GM21576 (cell line): ENCODE measurements around the gene PITPNC1.
"Not testable (repeated sequence)": the region's sequence is repeated elsewhere in the genome, so short reads cannot be mapped to it uniquely, and the experiment has no call there.

Source experiments
- ATAC-seq: cut with Tn5 transposase; IDR thresholded peaks from one replicate; pipeline ENCODE4 v1.9.1; 2021; ENCODE audit warnings: mild to moderate bottlenecking, moderate library complexity; ENCODE audit not compliant: unreplicated experiment

PITPNC1 gene

DNA sequence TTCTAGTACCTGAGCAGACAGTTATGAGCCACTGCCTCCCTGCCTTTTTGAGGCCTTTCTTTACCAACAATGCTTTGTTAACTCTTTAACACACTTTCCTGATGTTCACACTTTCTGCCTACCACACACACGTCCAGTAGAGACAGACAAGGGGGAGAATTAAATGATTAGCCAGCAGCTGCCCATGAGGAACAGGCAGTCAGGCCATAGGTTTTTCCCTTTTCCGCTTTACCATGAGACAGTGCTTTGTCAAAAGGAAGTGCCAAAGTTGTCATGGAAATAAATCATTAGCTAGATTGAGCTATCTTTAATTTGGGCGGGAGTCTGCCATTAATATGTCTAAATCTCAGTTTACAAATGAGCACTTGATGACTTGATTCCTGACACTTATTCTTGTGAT is 102.1 kb downstream of the PITPNC1 start:
- ATAC-seq = no peak

GRCh38 chr17:67480959-67481358 is 103.9 kb downstream of the PITPNC1 start:
- not testable (repeated sequence) for ATAC-seq

DNA sequence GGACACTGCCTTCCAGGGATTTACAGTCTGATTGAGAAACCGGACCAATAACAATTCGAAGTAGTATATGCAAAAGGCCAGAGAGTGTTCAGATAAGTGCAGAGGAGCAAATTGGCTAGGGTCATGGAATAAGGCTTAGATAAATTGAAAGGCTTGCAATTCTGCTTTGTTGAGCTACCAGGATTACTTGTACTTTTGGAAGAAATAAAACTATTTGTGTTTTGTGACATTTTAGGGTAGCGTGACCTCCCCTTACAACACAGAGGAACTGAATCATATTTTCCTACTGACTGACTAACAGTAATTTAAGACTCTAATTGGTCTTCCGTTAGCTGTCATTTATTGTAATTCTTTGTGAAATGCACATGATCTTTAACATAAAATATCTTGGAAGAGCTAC is 104.7 kb downstream of the PITPNC1 start:
- ATAC-seq = no peak

- no peak for ATAC-seq
Observed at GRCh38 chr17:67482764-67483163, 105.7 kb downstream of the PITPNC1 start.

DNA sequence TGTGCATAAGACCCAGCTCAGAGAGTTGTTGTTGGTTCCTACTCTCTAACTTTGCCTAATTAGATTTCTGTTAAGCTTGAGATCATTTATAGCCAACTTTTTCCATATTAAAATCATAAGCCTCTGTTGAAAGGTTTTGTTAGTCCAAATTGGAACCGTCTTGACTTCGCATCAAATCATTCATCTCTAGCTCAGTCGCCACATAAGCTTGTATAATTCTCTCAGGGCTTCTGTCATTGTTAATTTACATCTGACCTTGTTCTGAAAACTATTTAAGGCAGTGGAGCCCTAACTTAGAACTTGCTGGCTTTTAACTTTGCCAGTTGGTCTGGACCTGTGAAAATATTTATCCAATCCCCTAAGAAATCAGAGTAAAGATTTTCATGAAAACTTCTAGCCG is 107.2 kb downstream of the PITPNC1 start:
- no peak for ATAC-seq

- ATAC-seq = no peak
Observed at GRCh38 chr17:67485666-67486065, 108.6 kb downstream of the PITPNC1 start.

GRCh38 chr17:67487506-67487905 is 110.4 kb downstream of the PITPNC1 start:
- ATAC-seq = no peak

GRCh38 chr17:67488161-67488560 is 111.1 kb downstream of the PITPNC1 start:
- ATAC-seq = no peak

- no peak for ATAC-seq
Observed at GRCh38 chr17:67488768-67489167, 111.7 kb downstream of the PITPNC1 start.

- ATAC-seq = no peak
Observed at GRCh38 chr17:67489273-67489672, 112.2 kb downstream of the PITPNC1 start.

DNA sequence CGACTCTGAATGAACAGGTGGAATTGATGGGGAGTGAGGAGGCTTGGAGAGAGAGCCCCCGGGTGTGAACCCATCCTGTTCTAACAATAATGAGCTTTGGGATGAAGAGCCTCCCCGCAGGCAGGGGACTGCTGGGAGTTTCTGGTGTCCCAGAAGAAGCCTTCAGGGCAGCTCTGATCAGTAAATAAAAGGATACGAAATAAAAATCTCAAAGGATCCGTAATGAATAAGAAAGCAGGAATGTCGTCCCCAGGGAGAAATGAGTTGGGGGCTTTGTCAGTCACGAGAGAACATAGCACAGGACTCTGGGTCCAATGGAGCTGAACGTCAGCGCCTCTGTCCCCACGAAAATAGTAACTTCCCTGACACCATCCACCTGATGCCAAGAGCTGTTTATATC is 113.4 kb downstream of the PITPNC1 start:
- no peak for ATAC-seq

GRCh38 chr17:67491009-67491680 is 114.1 kb downstream of the PITPNC1 start:
- no peak for ATAC-seq

DNA sequence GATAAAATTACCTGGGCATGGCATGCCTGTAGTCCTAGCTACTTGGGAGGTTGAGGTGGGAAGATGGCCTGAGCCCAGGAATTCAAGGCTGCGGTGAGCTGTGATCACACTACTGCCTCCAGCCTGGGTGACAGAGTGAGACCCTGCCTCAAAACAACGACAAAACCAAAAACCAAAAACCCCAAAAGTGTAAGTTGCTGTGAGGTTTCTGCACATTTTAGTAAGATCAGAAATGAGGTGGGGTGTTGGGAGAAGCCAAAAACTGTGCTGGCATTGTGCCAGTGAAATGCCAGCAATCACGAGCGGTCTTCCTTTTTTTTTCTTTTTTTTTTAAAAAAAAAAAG is 114.6 kb downstream of the PITPNC1 start:
- no peak for ATAC-seq

- ATAC-seq = no peak
Observed at GRCh38 chr17:67492251-67492740, 115.2 kb downstream of the PITPNC1 start.

- no peak for ATAC-seq
Observed at GRCh38 chr17:67492824-67493517, 115.9 kb downstream of the PITPNC1 start.

GRCh38 chr17:67493812-67494211 is 116.7 kb downstream of the PITPNC1 start:
- no peak for ATAC-seq

DNA sequence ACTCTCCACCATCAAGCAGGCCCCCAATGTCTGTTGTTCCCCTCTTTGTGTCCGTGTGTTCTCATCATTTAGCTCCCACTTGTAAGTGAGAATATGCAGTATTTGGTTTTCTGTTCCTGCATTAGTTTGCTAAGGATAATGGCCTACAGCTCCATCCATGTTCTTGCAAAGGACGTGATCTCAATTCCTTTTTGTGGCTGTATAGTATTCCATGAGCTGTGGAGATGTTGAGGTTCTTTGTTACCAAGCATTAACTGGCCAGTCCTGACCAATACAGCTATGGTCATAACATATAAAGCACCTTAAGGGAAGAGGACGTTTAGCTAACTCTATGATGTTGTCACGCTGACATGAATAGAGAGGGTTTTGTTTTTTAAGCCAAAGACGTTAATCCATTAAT is 118.5 kb downstream of the PITPNC1 start:
- not testable (repeated sequence) for ATAC-seq

DNA sequence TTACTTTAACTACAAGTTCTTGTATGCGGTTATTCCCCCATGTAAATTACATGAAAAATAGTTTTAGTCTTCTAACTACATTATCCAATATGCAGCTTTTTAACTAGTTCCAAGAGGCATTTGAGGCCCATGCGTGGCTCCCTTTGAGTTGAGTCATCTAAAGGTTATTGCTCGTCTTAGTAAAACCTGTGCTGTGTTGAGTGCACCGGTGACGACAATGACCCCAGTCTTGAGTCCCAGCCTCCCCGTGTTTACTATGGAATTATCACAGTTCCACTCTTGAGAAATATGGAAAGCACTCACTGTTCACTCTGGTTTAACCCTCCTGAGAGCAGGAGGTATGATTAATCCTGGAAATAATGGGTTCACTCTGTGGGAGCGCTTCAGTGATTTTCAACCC is 119.2 kb downstream of the PITPNC1 start:
- no peak for ATAC-seq

DNA sequence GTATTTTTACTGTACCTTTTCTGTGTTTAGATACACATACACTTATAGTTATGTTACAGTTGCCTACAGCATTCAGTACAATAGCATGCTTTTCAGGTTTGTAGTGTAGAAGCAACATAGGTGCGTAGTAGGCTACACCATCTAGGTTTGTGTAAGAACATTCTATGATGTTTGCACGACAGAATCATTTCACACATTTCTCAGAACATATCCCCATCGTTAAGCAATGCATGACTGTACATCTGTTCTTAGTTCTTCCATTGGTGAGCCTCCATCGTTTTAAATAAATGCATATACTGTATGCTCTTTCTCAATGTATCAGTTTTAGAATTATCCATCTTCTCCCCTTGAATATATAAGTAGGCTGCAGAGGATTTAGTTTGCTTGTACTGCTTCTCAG is 122.6 kb downstream of the PITPNC1 start:
- ATAC-seq = no peak

DNA sequence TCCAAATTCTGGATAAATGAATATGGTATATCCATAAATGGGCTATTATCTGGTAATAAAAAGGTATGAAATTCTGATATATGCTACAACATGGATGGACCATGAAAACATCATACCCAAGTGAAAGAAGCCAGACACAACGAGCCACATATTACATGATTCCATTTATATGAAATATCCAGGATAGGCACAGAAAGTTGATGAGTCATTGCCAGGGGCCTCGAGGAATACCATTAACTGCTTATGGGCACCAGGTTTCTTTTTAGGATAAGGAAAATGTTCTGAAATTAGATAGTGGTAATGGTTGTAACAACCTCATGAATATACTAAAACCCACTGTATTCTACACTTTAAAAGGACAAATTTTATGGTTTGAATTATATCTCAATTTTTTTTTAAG is 123.2 kb downstream of the PITPNC1 start:
- no peak for ATAC-seq

GRCh38 chr17:67500677-67501300 is 123.7 kb downstream of the PITPNC1 start:
- no peak for ATAC-seq

DNA sequence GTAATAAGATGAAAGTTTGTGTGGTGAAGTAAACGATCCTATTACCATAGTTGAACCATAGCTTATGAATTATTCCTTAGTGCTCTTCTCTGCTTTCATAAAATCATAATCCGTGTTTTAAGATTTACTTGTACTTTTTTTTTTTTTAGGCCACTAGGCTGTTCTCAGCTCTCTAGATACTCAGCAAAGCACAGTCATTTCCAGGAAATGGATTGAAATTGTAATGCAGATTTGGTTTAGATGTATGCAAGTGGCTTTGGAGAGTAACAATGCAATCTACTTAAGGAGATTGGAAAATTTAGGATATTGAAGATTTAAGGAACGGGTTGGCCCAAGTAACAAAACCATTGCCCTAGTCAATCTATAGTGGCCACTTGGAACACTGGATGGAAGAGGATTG is 125.1 kb downstream of the PITPNC1 start:
- ATAC-seq = no peak
